Stimulated activated CD4-positive, alpha-beta T cell treated with anti-CD3 and anti-CD28 coated beads, Interleukin-4, amount 100 ng/mL, for 48 hours (primary cell): Measurements from ENCODE around the gene RNF213.

Experiments
- DNase-seq, 2 donors: peaks; one replicate each; pipeline ENCODE4 v3.0.0-alpha.2; 2020; ENCODE audit warnings: low read depth in 2 of 2

The RNF213 gene

DNA sequence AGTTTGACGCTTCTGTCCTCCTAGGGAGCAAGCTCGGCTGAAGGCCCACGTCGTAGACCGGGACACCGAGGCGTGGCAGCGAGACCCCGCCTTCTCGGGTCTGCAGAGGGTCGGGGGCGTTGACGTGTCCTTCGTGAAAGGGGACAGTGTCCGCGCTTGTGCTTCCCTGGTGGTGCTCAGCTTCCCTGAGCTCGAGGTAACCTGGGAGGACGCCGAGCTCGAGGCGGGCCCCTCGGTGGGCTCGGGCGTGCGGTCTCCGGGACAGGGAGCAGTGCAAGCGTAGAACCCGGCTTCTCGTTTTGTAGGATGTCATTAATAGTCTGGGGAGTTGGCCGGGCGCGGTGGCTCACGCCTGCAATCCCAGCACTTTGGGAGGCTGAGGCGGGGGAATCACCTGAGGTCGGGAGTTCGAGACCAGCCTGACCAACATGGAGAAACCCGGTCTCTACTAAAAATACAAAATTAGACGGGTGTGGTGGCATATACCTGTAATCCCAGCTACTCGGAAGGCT is 155.0 kb downstream of the RNF213 start:
- no peak for DNase-seq

DNA sequence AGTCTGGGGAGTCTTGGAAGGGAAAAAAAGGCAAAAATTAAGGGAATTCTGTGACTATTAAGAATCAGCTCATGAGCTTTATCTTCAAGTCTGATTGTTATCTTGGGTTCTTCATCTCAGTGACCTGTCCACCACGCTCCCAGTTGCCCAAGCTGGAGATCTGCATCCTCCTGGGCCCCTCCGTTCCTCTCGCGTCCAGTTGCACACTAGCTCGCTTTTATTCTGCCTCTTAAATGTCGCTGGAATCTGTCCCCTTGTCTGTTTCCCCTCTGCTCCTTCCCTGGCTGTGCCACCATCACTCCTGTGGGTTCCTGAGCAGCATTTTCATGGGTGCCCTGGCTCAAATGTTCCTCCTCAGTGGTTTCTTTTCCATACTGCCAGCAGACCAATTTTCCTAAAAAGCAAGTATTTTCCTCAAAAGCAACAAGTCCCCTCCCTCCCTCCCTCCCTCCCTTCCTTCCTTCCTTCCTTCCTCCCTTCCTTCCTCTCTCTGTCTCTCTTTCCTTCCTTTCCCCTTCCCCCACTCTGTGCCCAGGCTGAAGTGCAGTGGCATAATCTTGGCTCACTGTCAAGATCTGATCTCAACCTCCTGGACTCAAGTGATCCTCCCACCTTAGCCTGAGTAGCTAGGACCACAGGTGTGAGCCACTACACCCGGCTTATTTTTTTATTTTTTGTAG is 155.7 kb downstream of the RNF213 start:
- no peak for DNase-seq

DNA sequence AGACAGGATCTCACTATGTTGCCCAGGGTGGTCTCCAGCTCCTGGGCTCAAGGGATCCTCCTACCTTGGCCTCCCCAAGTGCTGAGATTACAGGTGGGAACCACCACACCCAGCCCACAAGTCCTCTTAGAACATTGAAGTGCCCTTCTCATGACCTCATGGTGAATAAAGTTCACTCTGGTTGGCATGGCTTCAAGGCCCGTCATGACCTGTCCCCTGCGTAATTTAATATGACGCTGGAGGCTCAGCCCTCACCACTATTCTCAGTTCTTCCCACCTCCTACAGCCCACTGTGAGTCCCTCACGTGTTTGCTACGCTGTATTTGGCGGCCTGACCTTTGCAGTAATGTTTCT is 156.3 kb downstream of the RNF213 start:
- DNase-seq = no peak

DNA sequence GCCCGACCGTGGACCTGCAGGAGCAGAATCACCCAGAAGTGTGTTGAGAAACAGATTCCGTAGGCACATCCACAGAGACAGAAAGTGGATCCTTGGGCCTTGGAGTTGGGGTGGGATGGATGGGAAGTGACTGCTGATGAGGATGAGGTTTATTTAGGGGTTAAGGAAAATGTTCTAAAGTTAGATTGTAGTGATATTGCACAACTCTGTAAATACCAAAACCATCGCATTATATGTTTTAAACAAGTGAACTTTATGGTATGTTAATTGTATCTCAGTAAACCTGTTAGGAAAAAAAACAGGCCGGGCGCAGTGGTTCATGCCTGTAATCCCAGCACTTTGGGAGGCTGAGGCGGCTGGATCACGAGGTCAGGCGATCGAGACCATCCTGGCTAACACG is 157.9 kb downstream of the RNF213 start:
- no peak for DNase-seq

DNA sequence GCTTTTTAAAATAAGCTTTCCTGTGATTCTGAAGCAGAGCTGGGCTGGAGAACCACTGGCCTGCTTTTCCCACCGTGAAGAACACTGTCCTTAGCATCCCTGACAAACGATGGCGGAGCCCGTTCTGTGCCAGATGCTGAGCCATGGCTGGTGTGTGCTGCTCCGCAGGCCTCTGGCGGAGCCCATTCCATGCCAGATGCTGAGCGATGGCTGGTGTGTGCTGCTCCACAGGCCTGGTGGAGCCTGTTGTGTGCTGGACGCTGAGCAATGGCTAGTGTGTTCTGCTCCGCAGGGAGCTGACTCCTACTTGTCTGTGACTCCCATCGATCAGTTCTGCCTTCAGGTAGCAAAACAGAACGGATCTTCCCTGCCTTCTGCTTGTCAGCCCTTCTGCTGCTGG is 158.6 kb downstream of the RNF213 start:
- DNase-seq = no peak

DNA sequence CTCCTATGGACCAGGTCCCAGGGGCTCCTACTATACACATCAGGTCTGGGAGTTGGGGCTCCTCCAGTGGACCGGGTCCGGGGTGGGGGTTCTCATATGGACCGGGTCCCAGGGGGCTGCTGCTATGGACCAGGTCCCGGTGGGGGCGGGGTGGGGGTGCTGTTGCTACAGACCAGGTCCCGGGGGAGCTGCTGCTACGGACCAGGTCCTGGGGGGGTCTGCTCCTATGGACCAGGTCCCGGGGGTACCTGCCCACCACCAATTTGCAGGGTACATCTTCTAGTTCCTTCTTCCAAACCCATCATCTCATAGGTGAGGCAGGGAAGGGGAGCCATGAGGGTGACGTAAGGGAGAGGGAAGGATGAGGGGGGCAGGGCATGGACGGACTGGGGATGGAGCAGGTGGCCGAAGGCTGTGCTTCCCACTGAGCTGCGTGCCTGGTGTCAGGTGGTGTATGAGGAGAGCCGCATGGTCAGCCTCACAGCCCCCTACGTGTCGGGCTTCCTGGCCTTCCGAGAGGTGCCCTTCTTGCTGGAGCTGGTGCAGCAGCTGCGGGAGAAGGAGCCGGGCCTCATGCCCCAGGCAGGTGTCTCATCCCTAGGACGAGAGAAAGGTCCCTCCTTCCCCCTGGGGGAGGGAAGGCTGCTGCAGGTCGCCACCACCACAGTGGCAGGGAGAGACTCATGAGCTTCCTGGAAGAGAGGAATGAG is 160.9 kb downstream of the RNF213 start:
- no peak for DNase-seq

DNA sequence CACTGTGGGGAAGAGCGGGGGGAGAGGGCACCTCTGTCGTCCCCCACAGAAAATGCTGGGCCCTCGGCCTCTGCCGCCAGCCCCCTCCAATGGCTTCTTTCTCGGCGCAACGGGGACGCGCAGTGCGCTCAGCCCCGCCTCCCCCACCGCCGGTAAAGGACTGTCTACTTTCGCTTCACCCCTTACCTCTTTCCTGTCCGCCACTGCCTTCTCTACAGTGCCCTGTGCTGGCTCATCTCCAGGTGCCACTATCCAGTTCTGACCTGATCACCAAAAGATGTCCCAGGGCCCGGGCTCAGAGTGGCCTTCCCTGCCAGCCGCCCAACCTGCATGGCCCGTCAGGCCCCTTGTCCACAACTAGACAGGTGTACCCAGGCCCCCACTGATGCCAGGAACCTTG is 161.6 kb downstream of the RNF213 start:
- DNase-seq = no peak

DNA sequence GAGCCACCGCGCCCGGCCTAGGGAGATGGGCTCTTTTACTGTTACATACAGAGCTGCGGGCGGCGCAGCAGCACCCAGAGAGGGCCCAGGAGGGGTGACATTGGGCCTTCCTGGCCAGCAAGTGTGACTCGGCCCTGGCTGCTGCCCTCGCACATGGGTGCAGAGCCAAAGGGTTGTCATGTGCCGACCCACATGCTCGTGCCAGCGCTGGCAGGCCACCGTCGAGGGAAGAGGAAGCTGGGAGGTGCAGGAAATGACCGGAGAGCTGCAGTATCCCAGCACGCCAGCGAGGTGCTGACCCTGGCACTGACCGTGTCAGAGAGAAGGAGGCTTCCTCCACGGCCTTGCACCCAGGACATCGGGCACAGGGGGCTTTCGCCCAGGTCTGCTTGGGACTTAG is 162.3 kb downstream of the RNF213 start:
- DNase-seq = no peak

DNA sequence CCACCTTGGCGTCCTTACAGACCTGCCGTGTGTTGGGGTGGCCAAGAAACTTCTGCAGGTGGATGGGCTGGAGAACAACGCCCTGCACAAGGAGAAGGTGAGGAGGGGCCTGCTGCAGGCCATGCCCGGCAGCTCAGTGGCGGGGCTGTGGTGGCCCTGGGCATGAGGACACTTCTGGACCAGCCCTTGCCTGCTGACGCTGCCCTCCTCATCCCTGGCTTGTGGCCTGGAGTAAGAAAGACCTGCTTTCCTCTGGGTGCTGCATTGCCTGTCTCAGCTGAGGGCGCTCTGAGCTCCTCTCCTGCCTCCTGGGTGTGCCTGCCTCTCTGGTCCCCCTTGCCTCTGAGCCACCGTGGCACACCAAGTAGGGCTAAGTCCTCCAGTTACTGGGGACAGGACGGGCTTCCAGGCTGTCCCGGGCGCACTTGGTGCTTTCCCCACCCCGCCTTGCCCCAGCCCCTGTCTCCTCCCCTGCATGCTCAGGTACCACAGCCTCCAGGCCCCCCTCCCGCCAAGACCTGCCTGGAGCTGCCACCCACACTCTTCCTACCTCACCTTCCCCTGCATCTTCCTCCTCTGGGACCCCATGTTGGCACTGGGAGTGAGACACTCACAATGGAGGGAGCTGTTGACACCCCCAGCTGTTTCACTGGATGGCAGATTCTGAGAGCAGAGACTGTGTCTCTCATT is 163.0 kb downstream of the RNF213 start:
- DNase-seq = no peak

DNA sequence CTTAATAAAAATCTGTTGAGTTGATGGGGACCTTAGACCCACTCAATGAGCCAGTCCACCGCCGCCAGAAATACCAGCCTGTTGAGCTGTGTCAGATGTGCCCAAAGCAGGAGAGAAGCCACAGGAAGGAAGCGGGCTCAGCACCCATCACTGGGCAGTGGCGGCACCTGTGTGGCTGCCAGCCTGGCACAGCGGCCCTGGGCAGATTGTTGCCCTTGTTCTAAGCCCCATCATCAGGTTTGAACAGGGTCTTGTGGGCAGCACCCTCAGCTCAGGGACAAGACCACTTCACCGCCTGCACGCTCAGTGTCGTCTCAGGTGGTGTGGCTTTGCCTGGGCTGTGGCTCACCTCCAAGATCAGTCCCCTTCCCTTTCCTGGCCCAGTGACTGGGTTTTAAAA is 163.6 kb downstream of the RNF213 start:
- DNase-seq = no peak

DNA sequence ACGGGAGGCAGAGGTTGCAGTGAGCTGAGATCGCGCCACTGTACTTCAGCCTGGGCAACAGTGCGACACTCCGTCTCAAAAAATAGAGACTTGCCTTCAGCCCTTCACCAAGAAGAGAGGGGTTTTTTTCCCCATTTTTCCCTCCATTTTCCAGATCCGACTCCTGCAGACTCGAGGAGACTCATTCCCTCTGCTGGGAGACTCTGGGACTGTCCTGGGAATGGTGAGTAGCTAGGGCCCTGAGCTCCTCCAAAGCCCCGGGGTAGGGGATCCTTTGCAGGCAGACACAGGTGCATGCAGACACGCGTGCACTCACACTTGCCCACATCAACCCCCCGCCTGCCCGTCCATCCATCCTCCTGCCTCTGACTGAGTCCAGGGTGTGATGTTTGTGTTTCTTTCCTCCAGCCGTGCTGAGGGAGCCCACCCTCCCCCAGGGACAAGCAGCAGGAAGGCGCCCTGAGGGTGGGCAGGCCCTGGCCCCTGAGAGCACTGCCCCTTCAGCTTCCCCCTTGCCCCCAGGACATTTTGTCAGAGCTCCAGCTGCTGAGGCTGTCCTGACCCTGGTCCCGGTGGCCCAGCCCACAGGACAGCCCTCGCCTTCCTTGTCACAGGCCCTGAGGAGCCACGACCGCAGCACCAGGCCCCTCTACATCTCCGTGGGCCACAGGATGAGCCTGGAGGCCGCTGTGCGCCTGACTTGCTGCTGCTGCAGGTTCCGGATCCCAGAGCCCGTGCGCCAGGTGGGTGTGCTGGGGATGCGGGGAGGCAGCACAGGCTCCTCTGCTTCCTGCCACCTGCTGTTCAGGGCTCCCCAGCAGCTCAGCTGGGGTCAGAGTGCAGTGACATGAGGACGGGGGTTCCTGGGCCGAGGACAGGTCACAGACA is 164.5 kb downstream of the RNF213 start:
- no peak for DNase-seq

DNA sequence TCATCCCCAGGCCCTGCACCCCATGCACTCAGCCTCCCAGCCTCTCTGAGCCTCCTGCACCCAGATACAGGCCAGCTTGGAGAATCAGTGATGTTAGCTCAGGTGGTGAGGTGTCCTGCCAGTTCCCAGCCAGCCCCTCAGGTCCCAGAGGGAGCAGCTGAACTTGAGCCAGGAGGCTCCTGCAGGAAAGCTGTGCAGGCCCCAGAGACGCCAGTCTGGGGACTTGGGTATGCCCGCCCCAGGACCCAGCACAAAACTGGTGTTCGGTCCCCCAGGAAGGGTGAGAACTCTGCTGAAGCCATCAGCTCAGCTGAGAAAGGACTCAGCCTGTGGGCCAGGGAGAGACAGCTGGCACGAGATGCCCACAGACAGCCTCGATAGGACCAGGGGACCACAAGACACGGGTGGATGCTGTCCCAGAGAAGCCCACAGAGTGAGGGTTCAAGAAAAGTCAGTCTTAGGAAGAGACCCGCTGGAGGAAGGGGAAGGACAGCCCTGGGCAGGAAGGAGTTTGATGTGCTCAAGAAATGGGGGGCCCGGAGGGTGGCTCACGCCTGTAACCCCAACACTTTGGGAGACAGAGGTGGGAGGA is 165.3 kb downstream of the RNF213 start:
- no peak for DNase-seq

DNA sequence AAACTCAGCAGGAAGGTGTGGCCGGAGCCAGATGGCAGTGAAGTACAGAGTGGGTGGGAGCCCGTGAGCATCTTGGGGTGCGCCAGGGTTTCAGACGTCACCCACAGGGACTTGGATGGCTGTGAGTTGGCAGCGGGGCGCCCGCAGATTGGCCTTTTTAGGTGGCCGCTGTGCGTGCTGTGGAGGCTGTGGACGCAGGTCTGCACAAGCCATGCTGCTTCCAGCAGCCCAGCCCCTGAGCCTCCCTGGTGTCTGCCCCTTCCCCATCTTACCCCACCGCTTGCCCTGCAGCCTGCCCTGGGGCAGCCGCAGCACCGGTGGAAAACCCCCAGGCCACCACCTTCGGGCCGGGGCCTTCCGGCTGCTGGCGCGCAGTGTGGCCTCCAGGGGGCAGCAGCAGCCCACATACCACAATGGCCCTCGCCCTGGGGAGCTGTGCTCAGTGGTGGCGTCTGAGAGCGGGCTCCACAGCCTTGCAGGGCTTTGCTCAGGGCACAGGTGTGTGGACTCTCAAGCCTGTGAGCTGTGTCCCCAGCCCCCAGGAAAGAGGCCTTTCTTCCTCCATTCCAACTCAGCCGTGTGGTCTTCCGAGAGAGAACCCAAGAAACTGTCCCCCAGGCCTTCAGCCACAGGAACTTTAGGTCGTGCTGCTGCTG is 166.1 kb downstream of the RNF213 start:
- peak; percentile 77 to 84 for DNase-seq

DNA sequence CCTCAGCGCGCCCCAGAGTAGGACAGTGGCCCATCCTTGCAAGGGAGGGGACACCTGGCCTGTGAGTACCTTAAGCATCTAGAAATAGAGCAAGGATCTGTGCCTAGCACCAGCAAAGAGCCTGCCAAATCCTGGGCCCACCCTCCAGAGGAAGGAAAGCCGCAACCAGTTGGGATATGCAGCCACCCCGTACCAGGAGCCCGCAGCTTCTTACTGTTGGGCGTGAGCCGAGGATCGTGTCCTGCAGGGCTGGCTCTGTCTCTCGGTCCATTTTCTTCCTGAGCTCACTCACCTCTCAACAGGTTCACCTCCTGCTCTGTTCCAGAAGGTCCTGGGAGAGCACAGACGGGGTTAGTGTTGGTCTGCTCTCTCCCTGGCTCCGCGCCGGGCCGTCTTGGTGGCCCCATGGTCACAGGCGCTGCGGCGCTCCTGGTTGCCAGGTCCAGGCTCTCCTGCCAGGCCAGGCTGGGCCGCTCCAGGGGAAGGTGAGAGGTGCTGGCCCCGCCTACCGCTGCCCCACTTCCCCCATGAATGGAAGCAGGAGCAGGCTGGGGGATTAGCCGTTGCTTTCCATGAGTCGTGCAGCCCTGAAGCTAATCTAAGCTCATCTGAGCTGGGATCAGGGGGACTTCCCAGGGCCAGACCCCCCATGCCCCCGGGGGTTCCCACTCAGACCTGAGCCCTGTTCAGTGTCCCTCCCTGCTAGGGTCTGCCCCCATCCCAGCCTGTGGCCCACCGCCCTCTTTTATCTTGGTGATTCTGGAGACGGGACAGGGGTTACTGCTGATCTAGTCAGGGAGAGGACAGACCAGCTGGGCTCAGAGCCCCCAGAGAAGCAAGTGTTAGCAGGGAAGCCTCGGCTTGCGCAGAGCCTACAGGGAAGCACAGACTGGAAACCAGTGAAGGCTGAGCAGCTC is 167.0 kb downstream of the RNF213 start:
- no peak for DNase-seq

DNA sequence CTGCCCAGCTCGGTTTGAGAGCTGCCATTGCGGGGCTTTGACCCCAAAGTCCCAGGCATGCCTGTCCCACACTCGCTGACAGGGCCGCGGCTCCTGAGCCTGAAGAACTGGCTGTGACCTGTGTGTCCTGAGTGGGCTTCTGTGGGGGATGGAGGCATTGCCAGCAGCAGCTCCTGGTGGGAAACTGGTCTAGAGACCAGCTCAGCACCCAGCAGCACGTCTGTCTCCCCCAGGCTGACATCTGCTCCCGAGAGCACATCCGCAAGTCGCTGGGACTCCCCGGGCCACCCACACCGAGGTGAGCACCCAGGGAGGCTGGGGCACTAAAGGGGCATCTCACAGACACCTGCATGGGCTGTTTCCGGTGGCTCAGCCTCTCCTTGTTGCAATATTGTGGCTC is 167.7 kb downstream of the RNF213 start:
- DNase-seq = no peak

DNA sequence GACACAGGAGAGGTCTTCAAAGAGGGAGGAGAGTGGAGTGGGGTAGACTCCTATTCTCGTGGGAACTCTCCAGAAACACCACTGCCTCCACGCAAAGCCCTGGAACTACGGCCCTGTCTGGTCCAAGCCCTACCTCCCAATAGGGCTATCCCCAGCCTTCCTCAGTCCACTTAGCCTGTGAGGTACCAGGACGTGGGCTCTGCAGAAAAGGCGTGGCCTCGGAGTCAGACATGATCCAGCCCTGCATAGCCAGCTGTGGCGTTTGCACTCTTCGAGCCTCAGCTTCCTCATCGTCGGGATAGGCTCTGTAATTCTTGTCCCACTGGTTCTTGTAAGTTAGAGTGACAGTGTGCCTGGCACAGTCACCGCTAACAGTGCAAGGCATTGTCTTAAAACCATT is 168.1 kb downstream of the RNF213 start:
- DNase-seq = no peak

DNA sequence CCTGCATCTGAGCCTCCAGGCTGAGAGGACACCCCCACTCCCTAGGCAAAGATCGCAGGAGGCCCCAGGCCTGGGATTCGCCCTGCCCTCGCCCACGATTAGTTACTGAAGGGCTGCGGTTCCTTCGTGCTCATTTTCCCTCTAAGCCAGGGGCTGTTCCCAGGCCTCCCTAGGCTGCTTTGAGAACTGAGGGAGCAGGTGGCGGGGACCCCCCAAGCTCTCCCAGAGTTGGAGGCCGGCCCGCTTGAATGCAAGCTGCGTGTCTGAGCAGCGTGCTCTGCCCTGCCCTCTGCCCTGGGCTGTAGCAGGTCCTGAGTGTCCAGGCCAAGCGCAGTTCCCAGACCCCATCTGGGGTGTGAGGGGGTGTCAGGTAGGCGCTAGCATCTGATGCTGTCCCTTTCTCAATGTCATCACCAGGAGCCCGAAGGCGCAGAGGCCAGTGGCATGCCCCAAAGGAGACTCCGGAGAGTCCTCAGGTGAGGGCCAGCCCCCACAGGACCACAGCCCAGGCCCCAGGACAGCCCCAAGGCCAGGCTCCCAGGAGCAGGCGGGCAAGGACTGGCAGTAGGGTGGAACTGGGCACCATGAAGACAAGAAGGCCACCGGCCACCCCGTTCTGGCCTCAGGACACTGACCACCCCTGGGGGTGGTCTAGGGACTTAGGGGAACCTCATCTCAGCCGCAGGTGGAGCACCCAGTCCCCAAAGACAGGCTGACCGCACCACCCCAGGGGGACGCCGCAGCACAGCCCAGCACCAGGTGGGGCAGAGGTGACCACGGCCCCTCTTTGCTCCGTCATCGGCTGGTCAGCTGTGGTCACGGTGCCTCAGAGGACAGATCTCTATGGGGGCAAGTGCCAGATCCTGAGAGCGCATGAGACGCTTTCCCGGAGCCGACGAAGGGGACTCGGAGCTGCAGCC is 169.0 kb downstream of the RNF213 start:
- DNase-seq = no peak

DNA sequence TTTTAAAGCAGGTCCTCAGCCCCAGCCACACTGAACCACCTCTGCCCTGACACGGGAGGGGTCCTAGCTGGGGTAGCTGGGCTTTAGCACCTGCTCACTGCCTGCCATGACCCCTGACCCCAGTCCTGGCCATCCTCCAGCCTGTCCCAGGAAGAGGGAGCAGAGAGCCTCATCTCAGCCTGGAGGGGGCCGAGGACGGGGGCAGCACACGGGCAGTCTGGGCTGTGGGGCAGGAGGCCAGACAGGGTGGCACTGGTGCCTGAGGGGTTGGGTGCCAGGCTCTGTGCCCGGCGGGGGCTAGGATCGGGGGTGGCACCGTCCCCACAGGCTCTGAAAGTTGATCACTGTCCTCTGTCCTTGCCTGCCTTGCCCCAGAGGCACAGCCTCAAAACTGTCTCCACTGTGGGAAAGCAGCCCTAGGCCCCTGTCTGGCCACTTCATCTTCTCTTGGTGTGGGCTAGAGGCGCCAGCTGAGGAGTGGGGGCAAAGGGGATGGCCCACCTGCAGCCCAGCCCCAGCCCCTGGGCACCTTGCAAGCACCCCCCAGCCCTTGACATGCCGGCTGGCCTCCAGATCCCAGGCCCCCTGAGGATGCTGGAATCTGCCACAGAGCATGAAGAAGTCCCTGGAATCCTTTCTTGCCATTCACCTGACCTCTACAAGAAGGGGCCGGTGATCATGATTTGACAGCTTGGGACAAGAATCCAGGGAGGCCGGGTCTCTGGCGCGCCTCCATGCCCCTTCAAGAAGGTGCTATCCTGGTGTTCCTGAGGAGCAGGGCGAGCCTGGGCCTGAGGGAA is 170.0 kb downstream of the RNF213 start:
- no peak for DNase-seq
